ENCODE measurements around the gene MGAT4A.
"Not testable (repeated sequence)": the region's sequence is repeated elsewhere in the genome, so short reads cannot be mapped to it uniquely, and the experiment has no call there.

MGAT4A gene

GRCh38 chr2:98594665-98595064, 136.3 kb downstream of the MGAT4A start:
- not testable (repeated sequence) for H2AK5ac ChIP-seq (ENCODE audit: low read length); H3K4me1 ChIP-seq (ENCODE audit: control insufficient read depth in 1 of 2, insufficient read depth in 2 of 2, low read length in 2 of 2); H2BK120ac ChIP-seq (ENCODE audit: insufficient read depth, low read length, poor library complexity); H2AFZ ChIP-seq (ENCODE audit: insufficient read depth, low read length, poor library complexity); H3K9ac ChIP-seq (ENCODE audit: low read length); H3K9me3 ChIP-seq (ENCODE audit: insufficient read depth, low read depth, low read length); H3K79me1 ChIP-seq (ENCODE audit: low read length); H3K14ac ChIP-seq (ENCODE audit: low read length); H4K12ac ChIP-seq (ENCODE audit: low read depth, low read length); H2BK12ac ChIP-seq (ENCODE audit: low read length); H3K4me3 ChIP-seq (ENCODE audit: low read depth, low read length); H4K91ac ChIP-seq (ENCODE audit: low read depth, low read length); DNase-seq; H3K79me2 ChIP-seq (ENCODE audit: control insufficient read depth, insufficient read depth, low read length, poor library complexity); H3K27me3 ChIP-seq (ENCODE audit: insufficient read depth, low read length); H3K27ac ChIP-seq (ENCODE audit: low read depth, low read length); H3K4me2 ChIP-seq (ENCODE audit: low read length); H2BK5ac ChIP-seq (ENCODE audit: low read depth, low read length, poor library complexity); H3K23ac ChIP-seq (ENCODE audit: low read length); H3K4ac ChIP-seq (ENCODE audit: low read depth, low read length); H3K18ac ChIP-seq (ENCODE audit: low read length); H4K8ac ChIP-seq (ENCODE audit: low read depth, low read length)
- H3K36me3 ChIP-seq (ENCODE audit: control insufficient read depth in 1 of 2, insufficient read depth in 2 of 2, low read length in 2 of 2), result peaks cover 5 to 14% of the 10 kb centered on the region in 2 experiments
- WGBS (ENCODE audit: extremely low coverage, insufficient coverage, insufficient read length), result no CpG with 5 or more reads among the region's 4 CpGs

- H3K4ac ChIP-seq (ENCODE audit: low read depth, low read length), result no peak overlapping the region
- no peak overlapping the region for H3K27ac ChIP-seq (ENCODE audit: low read depth, low read length)
These were observed 138.4 kb downstream of the MGAT4A start for GRCh38 chr2:98592565-98592964.

GRCh38 chr2:98589489-98589888, 141.4 kb downstream of the MGAT4A start:
- Histone ChIP-seq H4K91ac (ENCODE audit: low read depth, low read length) (no peak overlapping the region), H2BK12ac (ENCODE audit: low read length) (no peak overlapping the region), H3K18ac (ENCODE audit: low read length) (no peak overlapping the region), H4K12ac (ENCODE audit: low read depth, low read length) (no peak overlapping the region), H3K27ac (ENCODE audit: low read depth, low read length) (no peak overlapping the region), H3K27me3 (ENCODE audit: insufficient read depth, low read length) (no peaks in the 10 kb centered on the region), H3K4me1 (ENCODE audit: control insufficient read depth in 1 of 2, insufficient read depth in 2 of 2, low read length in 2 of 2) (no peaks in the 10 kb centered on the region), H3K4me2 (ENCODE audit: low read length) (no peak overlapping the region), H3K9ac (ENCODE audit: low read length) (no peak overlapping the region), H3K4me3 (ENCODE audit: low read depth, low read length) (no peak overlapping the region), H2AK5ac (ENCODE audit: low read length) (no peak overlapping the region), H2BK5ac (ENCODE audit: low read depth, low read length, poor library complexity) (no peak overlapping the region), H3K4ac (ENCODE audit: low read depth, low read length) (no peak overlapping the region), H3K79me2 (ENCODE audit: control insufficient read depth, insufficient read depth, low read length, poor library complexity) (no peaks in the 10 kb centered on the region), H2BK120ac (ENCODE audit: insufficient read depth, low read length, poor library complexity) (no peak overlapping the region), H3K79me1 (ENCODE audit: low read length) (no peaks in the 10 kb centered on the region), H3K36me3 (ENCODE audit: control insufficient read depth in 1 of 2, insufficient read depth in 2 of 2, low read length in 2 of 2) (peaks cover 10 to 17% of the 10 kb centered on the region in 2 experiments), H4K8ac (ENCODE audit: low read depth, low read length) (no peak overlapping the region), H2AFZ (ENCODE audit: insufficient read depth, low read length, poor library complexity) (no peak overlapping the region), H3K14ac (ENCODE audit: low read length) (no peak overlapping the region), H3K9me3 (ENCODE audit: insufficient read depth, low read depth, low read length) (peaks cover 3% of the 10 kb centered on the region), H3K23ac (ENCODE audit: low read length) (no peak overlapping the region)
- WGBS (ENCODE audit: extremely low coverage, insufficient coverage, insufficient read length), result no CpG with 5 or more reads among the region's 4 CpGs
- no peak for DNase-seq

More at GRCh38 chr2:98592565-98592964, 138.4 kb downstream of the MGAT4A start:
- Histone ChIP-seq H2BK120ac (ENCODE audit: insufficient read depth, low read length, poor library complexity) (no peak overlapping the region), H4K12ac (ENCODE audit: low read depth, low read length) (no peak overlapping the region), H3K79me2 (ENCODE audit: control insufficient read depth, insufficient read depth, low read length, poor library complexity) (no peaks in the 10 kb centered on the region), H4K8ac (ENCODE audit: low read depth, low read length) (no peak overlapping the region), H2AFZ (ENCODE audit: insufficient read depth, low read length, poor library complexity) (no peak overlapping the region), H2AK5ac (ENCODE audit: low read length) (no peak overlapping the region), H4K91ac (ENCODE audit: low read depth, low read length) (no peak overlapping the region), H3K23ac (ENCODE audit: low read length) (no peak overlapping the region), H3K4me3 (ENCODE audit: low read depth, low read length) (no peak overlapping the region), H3K4me1 (ENCODE audit: control insufficient read depth in 1 of 2, insufficient read depth in 2 of 2, low read length in 2 of 2) (no peaks in the 10 kb centered on the region), H2BK5ac (ENCODE audit: low read depth, low read length, poor library complexity) (no peak overlapping the region), H3K9ac (ENCODE audit: low read length) (no peak overlapping the region), H3K27me3 (ENCODE audit: insufficient read depth, low read length) (no peaks in the 10 kb centered on the region), H3K36me3 (ENCODE audit: control insufficient read depth in 1 of 2, insufficient read depth in 2 of 2, low read length in 2 of 2) (peaks cover 6 to 14% of the 10 kb centered on the region in 2 experiments), H3K18ac (ENCODE audit: low read length) (no peak overlapping the region), H3K4me2 (ENCODE audit: low read length) (no peak overlapping the region), H3K79me1 (ENCODE audit: low read length) (no peaks in the 10 kb centered on the region), H2BK12ac (ENCODE audit: low read length) (no peak overlapping the region), H3K9me3 (ENCODE audit: insufficient read depth, low read depth, low read length) (peaks cover 3% of the 10 kb centered on the region), H3K14ac (ENCODE audit: low read length) (no peak overlapping the region)
- no CpG with 5 or more reads among the region's 8 CpGs for WGBS (ENCODE audit: extremely low coverage, insufficient coverage, insufficient read length)
- DNase-seq, result no peak

DNA sequence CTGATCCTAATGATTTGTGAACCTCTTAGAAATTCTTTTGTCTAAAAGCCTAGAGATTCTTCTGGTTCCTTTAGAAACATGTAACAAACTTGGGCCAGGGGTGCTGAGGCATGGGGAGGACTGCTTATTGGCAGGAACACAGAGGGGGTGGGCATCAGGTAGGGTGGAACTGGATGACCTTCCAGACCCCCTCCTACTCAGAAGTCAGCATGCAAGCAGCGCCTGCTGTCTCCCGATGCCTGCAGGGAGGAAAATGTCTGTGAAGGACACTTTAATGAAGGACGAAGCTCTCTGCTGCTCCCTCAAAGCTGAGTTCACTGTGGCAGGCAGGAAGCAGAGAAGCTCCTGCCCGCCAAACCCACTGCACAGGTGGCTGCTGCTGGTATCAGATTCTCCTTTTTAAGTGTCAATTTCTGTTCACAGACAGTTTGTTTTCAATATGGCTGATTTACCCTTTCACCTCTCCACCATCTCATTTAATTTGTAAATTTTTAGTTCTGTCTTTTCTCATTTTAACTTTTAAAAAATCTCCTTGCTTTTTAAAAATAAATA, 142.0 kb downstream of the MGAT4A start:
- H3K79me1 ChIP-seq (ENCODE audit: low read length), result no peaks in the 10 kb centered on the region
- WGBS (ENCODE audit: extremely low coverage, insufficient coverage, insufficient read length), result no CpG with 5 or more reads among the region's 4 CpGs
- peaks cover 14 to 20% of the 10 kb centered on the region in 2 experiments for H3K36me3 ChIP-seq (ENCODE audit: control insufficient read depth in 1 of 2, insufficient read depth in 2 of 2, low read length in 2 of 2)
- H3K9ac ChIP-seq (ENCODE audit: low read length), result no peak overlapping the region
- H3K4ac ChIP-seq (ENCODE audit: low read depth, low read length), result no peak overlapping the region
- H2BK120ac ChIP-seq (ENCODE audit: insufficient read depth, low read length, poor library complexity), result no peak overlapping the region
- H2BK12ac ChIP-seq (ENCODE audit: low read length), result no peak overlapping the region
- no peaks in the 10 kb centered on the region for H3K27me3 ChIP-seq (ENCODE audit: insufficient read depth, low read length)
- no peak overlapping the region for H2AK5ac ChIP-seq (ENCODE audit: low read length)
- no peak overlapping the region for H3K18ac ChIP-seq (ENCODE audit: low read length)
- peaks cover 2% of the 10 kb centered on the region for H3K79me2 ChIP-seq (ENCODE audit: control insufficient read depth, insufficient read depth, low read length, poor library complexity)
- no peak for DNase-seq
- H3K14ac ChIP-seq (ENCODE audit: low read length), result no peak overlapping the region
- H4K12ac ChIP-seq (ENCODE audit: low read depth, low read length), result no peak overlapping the region
- H3K4me3 ChIP-seq (ENCODE audit: low read depth, low read length), result no peak overlapping the region
- H3K23ac ChIP-seq (ENCODE audit: low read length), result no peak overlapping the region
- no peaks in the 10 kb centered on the region for H3K4me1 ChIP-seq (ENCODE audit: control insufficient read depth in 1 of 2, insufficient read depth in 2 of 2, low read length in 2 of 2)
- no peak overlapping the region for H4K8ac ChIP-seq (ENCODE audit: low read depth, low read length)
- H2BK5ac ChIP-seq (ENCODE audit: low read depth, low read length, poor library complexity), result no peak overlapping the region
- no peak overlapping the region for H3K4me2 ChIP-seq (ENCODE audit: low read length)
- H4K91ac ChIP-seq (ENCODE audit: low read depth, low read length), result no peak overlapping the region
- peaks cover 3% of the 10 kb centered on the region for H3K9me3 ChIP-seq (ENCODE audit: insufficient read depth, low read depth, low read length)
- H2AFZ ChIP-seq (ENCODE audit: insufficient read depth, low read length, poor library complexity), result no peak overlapping the region
- H3K27ac ChIP-seq (ENCODE audit: low read depth, low read length), result no peak overlapping the region

Data from trophoblast cell (in vitro differentiated cells and primary cell).